Thyroid gland (tissue), 4 donors: ENCODE measurements around the gene E2F6. TPM values are rescaled to one million over a fixed set of nuclear protein-coding genes. Genes with fewer than 3 reads are reported as not detected.

Source experiments
- DNase-seq, 2 donors: peaks; one replicate each; pipeline ENCODE4 v3.0.0-alpha.2; 2019
- H3K27ac ChIP-seq, 3 donors: fragments of 200-600 bp; sonication (generic); 1 replicate in 2 of 3; 2 replicates in 1 of 3; pipeline ENCODE4 v1.5.1; 2016 to 2019; ENCODE audit warnings: mild to moderate bottlenecking in 1 of 3, moderate library complexity in 1 of 3
- H3K27me3 ChIP-seq: fragments of 200-600 bp; sonication (generic); one replicate; pipeline ENCODE4 v1.5.1; 2019
- H3K36me3 ChIP-seq, 2 donors: fragments of 200-600 bp; sonication (generic); one replicate each; pipeline ENCODE4 v1.5.1; 2016 to 2019
- H3K4me1 ChIP-seq, 2 donors: fragments of 200-600 bp; sonication (generic); one replicate each; pipeline ENCODE4 v1.5.1; 2017 to 2019
- H3K4me3 ChIP-seq, 3 donors: fragments of 200-600 bp; sonication (generic); replicated peaks in 1 of 3; 1 replicate in 2 of 3; 2 replicates in 1 of 3; pipeline ENCODE4 v1.5.1; 2016; ENCODE audit warnings: mild to moderate bottlenecking in 1 of 3
- H3K9me3 ChIP-seq: fragments of 200-600 bp; sonication (generic); one replicate; pipeline ENCODE4 v1.5.1; 2017
- POLR2A ChIP-seq, 2 donors: fragments of 450-650 bp; IDR thresholded peaks; one replicate each; pipeline ENCODE4 v1.6.1; 2017; ENCODE audit warnings: antibody characterized with exemption in 2 of 2, mild to moderate bottlenecking in 2 of 2, moderate library complexity in 1 of 2
- WGBS, 2 donors: methylation state at CpG; one replicate each; pipeline ENCODE4 v1.1.5; 2017; 5-methylcytosine and 5-hydroxymethylcytosine counted together
- intact Hi-C: fragments of 100-400 bp; cut with DNase I; formaldehyde crosslinking; loops from one replicate; pipeline ENCODE4 v1.15.1; 2023
- total RNA-seq, 4 donors: library from RNA; depleted of rRNA; stranded (reverse); fragments of >200 nt; gene quantifications; one replicate each; pipeline ENCODE4 v1.2.3, GENCODE V29; 2016
- TF ChIP-seq, protein P1 (sequence below), 6 experiments: fragments of 200-600 bp in 3 of 6; fragments of 450-650 bp in 3 of 6; sonication (generic) in 3 of 6; IDR thresholded peaks; one replicate each; pipeline ENCODE4 v1.5.1; 2016 to 2019; ENCODE audit warnings: antibody characterized with exemption in 6 of 6, mild to moderate bottlenecking in 2 of 6, inconsistent platforms in 1 of 6, moderate library complexity in 1 of 6

Gene E2F6
- total RNA-seq, 4 donors from 2014 or later: 15.7 to 26.2 (median 21.2) TPM

DNA sequence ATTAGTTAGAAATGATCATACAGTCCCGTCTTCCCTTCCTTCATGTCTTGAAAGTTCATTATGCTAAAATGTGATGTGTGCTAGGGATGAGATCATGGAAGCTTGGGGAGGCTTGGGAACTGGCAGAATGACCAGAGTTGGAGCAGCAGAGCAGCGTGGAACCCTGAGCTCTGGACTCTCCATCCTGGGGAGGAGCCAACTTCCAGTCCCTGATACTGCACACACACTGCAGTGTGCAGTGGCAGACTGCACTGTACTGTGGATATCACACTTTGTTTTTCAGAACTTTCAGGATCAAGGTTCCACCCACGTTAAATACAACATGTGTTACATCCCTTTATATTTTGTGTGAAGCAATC is 40.6 kb upstream of the E2F6 start:
- no peak overlapping the region for H3K27ac ChIP-seq
- no peaks in the 10 kb centered on the region for H3K27me3 ChIP-seq
- intact Hi-C loops: no loop called here
- 60 to 67% methylated on average over 3 of the region's 3 CpGs for WGBS, 2 donors
- no peak overlapping the region for H3K4me3 ChIP-seq
- no peaks in the 10 kb centered on the region for H3K36me3 ChIP-seq
- no peaks in the 10 kb centered on the region for H3K4me1 ChIP-seq
- TF ChIP-seq POLR2A (IDR thresholded peaks at IDR 0.05): no peak
- TF ChIP-seq, protein P1, sequence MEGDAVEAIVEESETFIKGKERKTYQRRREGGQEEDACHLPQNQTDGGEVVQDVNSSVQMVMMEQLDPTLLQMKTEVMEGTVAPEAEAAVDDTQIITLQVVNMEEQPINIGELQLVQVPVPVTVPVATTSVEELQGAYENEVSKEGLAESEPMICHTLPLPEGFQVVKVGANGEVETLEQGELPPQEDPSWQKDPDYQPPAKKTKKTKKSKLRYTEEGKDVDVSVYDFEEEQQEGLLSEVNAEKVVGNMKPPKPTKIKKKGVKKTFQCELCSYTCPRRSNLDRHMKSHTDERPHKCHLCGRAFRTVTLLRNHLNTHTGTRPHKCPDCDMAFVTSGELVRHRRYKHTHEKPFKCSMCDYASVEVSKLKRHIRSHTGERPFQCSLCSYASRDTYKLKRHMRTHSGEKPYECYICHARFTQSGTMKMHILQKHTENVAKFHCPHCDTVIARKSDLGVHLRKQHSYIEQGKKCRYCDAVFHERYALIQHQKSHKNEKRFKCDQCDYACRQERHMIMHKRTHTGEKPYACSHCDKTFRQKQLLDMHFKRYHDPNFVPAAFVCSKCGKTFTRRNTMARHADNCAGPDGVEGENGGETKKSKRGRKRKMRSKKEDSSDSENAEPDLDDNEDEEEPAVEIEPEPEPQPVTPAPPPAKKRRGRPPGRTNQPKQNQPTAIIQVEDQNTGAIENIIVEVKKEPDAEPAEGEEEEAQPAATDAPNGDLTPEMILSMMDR (IDR thresholded peaks at IDR 0.05): no peak
- no peaks in the 10 kb centered on the region for H3K9me3 ChIP-seq
- DNase-seq: no peak

DNA sequence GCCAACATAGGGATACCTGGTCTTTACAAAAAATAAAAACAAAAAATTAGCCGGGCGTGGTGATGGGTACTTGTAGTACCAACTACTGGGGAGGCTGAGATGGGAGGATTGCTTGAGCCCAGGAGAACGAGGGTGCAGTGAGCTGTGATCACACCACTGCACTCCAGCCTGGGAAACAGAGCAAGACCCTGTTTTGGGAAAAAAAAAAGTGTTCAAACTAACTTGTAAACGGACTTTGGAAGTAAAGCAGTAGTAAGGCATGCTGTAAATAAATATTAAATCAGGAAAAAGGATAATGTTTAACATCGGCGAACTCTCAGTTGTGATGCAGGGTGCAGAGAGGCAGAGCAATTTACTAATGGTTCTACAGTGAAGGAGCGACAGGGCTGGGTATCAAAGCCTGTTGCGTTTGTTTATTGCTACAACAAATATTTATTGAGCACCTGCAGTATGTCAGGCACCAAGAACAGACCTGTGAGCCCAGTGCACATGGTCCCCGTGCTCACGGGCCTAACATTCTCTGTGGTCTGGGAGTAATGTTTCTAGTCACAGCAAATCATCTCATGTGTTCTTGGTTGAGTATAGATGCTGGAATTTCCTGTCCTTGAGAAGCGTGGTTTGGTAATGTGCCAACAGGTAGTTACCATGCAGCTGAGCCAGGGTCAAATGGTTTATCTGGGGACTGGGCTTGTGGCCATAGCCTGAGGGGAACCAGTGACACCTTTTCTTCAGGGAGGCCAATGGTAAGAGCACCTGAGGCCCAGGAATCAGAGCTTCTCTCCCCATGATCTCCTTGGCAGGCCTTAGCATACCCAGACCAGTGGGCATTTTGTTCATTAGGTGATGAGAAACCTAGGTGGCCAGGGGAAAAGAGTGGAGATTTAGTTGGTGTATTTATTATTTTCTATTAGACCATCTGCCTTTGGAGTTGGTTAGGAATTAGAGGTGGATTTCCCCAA is 40.0 kb upstream of the E2F6 start:
- WGBS, 2 donors: 69 to 74% methylated on average over 11 of the region's 11 CpGs
- TF ChIP-seq, protein P1 (IDR thresholded peaks at IDR 0.05): no peak
- TF ChIP-seq POLR2A (IDR thresholded peaks at IDR 0.05): no peak
- DNase-seq: no peak
- no peak overlapping the region for H3K27ac ChIP-seq
- H3K36me3 ChIP-seq: no peaks in the 10 kb centered on the region
- H3K27me3 ChIP-seq: no peaks in the 10 kb centered on the region
- no peak overlapping the region for H3K4me3 ChIP-seq
- no peaks in the 10 kb centered on the region for H3K9me3 ChIP-seq
- intact Hi-C loops: no loop called here
- no peaks in the 10 kb centered on the region for H3K4me1 ChIP-seq

- Histone ChIP-seq H3K27me3 (no peaks in the 10 kb centered on the region), H3K4me1 (no peaks in the 10 kb centered on the region), H3K27ac (no peak overlapping the region), H3K36me3 (no peaks in the 10 kb centered on the region), H3K4me3 (no peak overlapping the region), H3K9me3 (no peaks in the 10 kb centered on the region)
- WGBS, 2 donors: 68 to 70% methylated on average over 8 of the region's 8 CpGs
- intact Hi-C loops: no loop called here
- no peak for DNase-seq
- TF ChIP-seq, protein P1 (IDR thresholded peaks at IDR 0.05): no peak
- TF ChIP-seq POLR2A (IDR thresholded peaks at IDR 0.05): no peak
Measured at GRCh38 chr2:11503354-11503927, 37.5 kb upstream of the E2F6 start.

DNA sequence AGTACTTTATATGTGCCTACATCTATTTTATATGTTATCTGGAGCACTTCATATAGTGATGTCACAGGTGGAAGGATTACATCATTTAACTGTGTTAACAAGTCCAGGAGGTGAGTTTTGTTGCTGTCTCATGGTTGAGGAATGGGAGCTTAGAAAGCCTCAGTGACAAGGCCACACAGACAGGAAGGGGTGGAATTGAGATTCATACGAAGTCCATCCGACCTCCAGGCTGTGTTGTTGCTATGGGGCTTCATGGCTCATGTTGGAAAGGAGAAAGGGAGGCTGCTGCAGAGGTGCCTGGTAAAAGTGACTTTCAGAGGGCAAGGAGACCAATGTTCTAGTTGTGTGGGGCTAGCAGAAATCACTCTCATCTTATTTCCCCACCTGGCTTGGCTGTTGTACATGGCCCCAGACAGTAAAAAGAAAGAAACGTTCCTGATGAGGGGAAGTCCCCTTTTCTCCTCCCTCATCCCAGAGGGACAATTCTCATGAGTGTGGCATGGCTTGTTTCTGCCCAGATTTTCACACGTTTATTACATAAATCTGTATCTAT is 36.9 kb upstream of the E2F6 start:
- intact Hi-C loops: no loop called here
- DNase-seq: no peak
- WGBS, 2 donors: 84 to 86% methylated on average over 4 of the region's 4 CpGs
- H3K36me3 ChIP-seq: no peaks in the 10 kb centered on the region
- H3K9me3 ChIP-seq: no peaks in the 10 kb centered on the region
- TF ChIP-seq, protein P1 (IDR thresholded peaks at IDR 0.05): no peak
- TF ChIP-seq POLR2A (IDR thresholded peaks at IDR 0.05): no peak
- H3K27ac ChIP-seq: no peak overlapping the region
- H3K4me1 ChIP-seq: no peaks in the 10 kb centered on the region
- H3K4me3 ChIP-seq: no peak overlapping the region
- no peaks in the 10 kb centered on the region for H3K27me3 ChIP-seq
